NT2/D1 (cell line): ENCODE results near the gene CATSPERB.

Source experiments
- YY1 ChIP-seq: IDR thresholded peaks from 2 replicates; pipeline ENCODE4 v1.6.1; 2011; ENCODE audit not compliant: insufficient read length, insufficient read depth
- ZNF274 ChIP-seq: IDR thresholded peaks from 2 replicates; pipeline ENCODE4 v1.6.1; 2011; ENCODE audit warnings: mild to moderate bottlenecking, low read depth, low read length

DNA sequence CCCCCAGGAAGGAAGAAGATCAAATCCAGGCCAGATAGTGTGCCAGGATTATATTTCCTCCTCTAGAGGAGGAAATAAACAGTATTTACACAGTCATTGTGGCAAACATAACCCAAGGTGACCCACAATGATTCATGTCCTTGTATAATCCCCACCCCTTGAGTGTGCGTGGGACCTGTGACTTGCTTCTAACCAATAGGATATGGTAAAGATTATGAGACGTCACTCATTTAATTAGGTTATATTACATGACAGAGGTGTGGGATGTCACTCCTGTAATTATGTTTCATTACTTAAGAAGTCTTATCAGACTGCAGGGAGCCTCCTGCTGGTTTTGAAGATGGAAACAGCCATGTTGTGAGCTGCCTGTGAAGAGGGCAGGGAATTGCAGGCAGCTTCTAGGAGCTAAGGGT is 12.2 kb upstream of the CATSPERB start:
- TF ChIP-seq ZNF274, result no peak
- no peak for TF ChIP-seq YY1
